GM11168 (cell line): ENCODE data around the gene FZR1.

Experiments
- in situ Hi-C: fragments of 300-500 bp; cut with MboI; formaldehyde crosslinking; loops from one replicate; pipeline ENCODE4 v1.12.0; 2022; ENCODE audit warnings: low sequenced_read_pairs; ENCODE audit not compliant: unreplicated experiment

The FZR1 gene

DNA sequence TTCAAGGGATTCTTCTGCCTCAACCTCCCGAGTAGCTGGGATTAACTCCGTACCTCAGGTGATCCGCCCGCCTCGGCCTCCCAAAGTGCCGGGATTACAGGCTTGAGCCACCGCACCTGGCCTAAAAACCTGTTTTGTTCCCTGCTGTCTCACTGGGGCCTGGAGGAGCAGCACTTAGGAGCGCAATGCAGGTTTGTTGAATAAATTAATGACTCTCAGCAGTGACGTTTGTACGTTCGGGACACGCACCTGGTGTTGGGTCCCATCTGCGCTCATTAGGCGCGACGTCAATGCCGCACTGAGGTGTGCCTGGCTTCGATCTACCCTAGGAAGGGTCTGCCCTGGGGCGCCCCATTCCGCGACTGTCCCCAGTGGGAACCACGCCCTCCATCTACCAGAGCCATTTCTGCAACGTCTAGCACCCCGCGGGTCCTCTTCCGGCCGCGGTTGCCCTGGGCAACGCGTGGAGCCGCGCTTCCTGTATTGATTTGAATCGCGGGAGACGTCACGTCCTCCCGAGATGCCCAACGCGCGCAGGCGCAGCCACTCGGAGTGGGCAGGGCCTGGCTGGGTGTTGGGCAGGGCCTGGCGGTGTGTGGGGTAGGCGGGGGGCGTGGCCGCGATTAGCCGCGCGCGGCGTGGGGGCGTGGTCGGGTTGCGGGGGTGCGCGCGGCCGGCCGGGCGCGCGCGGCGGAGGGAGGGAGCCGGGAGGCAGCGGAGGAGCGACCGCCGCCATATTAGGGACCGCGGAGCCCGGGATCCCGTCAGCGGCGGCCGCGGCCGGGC, at the start of gene FZR1:
Gene FZR1 (plus strand): TSS at position 714 of the 786 bp plus-strand sequence. CDS start 16,679 bp downstream, outside the sequence.
- in situ Hi-C loops, result no loop called here

GRCh38 chr19:3456925-3457527, 49.1 kb upstream of the FZR1 start:
- in situ Hi-C loops, result no loop called here

DNA sequence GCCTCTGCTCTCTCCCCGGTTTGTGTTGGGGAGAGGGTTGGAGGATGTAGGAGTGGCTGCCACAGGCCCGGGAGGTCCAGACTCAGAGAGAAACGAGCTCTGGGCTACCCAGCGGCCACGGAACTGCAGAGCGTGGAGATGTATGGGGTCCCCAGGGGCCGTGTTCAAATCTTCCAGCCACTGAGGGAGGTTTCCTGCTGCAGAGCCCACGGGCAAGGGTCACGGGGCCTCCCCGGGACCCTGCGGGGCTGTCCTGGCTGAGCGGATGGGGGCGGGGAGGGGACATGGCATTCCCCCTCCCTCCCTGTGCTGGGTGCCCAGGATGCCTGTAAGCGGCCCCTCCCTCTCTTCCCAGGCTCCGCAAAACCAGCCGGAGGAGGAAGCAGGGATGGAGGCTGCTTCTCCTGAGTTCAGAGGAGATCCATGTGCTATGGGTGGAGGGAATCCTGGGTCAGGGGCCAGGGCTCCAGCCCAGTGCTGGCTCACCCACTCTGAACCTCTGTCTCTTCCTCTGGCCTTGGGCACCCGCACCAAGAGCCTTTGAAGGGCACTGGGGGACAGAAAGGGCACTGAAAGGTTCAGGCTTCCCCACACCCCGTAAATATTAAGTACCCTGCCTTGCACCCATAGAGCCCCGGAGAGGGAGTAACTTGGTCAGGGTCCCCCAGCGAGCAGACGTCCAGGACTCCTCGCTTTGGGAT, 48.4 kb upstream of the FZR1 start:
- in situ Hi-C loops, result no loop called here

GRCh38 chr19:3458229-3459088, 47.7 kb upstream of the FZR1 start:
- in situ Hi-C loops, result no loop called here

- in situ Hi-C loops, result no loop called here
These were observed 46.8 kb upstream of the FZR1 start for GRCh38 chr19:3459089-3459881.

DNA sequence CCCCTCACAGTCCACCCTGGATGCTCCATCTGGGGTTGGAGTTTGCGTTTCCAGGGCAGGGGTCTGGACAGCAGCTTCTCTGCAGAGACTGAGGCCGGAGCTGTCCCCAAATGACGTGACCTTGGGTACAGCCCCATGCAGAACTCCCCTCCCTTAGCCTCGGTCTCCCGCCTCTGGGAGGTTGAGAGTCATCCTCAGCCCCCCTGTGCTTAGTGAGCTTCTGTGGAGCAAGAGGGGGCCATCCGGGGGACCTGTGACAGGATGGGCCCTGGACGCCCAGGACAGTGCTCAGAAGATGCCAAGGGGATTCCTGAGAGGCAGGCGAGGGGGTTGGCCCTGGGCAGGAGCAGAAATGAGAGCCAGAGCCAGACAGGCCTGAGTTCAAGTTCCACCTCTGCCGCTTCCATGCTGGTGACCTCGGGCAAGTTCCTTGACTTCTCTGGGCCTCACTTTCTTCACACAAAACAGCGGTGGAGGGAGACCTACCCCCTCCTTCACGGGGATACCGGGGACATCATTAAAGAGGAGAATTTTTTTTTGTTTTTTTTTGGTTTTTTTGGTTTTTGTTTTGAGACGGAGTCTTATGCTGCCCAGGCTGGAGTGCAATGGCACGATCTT, 46.0 kb upstream of the FZR1 start:
- in situ Hi-C loops, result no loop called here

DNA sequence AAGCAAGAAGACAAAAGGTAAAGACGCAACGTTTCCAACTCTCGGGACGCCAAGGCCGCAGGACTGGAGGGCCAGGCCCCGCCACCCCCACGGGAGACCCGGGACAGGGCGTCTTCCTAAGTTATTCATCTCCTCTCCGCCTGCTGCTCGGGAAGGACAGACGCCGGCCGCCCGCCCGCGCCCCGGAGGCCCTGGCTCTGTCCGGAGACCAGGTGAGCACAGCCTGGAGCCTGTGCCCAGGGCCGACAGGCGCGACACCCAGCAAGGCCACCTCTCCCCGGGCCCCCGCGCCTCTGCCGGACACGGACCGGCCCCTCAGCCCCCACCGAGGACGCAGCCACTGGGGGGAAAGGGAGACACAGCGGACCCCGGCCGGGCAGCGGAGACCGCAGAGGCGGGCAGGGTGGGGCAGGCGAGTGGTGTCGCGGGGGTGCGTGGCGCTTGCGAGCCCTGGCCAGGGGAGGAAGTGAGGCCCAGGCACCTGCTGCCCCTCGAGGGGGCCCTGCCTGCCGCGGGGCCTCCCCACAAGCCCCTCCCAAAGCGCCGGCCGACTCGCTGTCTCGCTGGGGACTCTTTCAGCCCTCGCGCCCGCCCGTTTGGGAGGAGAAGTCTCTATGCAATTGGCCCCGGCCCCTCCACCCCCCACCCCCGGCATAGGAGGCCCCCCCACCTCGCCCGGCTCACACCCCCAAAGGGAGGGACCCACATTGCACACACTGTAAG, 43.0 kb upstream of the FZR1 start:
- in situ Hi-C loops, result no loop called here

DNA sequence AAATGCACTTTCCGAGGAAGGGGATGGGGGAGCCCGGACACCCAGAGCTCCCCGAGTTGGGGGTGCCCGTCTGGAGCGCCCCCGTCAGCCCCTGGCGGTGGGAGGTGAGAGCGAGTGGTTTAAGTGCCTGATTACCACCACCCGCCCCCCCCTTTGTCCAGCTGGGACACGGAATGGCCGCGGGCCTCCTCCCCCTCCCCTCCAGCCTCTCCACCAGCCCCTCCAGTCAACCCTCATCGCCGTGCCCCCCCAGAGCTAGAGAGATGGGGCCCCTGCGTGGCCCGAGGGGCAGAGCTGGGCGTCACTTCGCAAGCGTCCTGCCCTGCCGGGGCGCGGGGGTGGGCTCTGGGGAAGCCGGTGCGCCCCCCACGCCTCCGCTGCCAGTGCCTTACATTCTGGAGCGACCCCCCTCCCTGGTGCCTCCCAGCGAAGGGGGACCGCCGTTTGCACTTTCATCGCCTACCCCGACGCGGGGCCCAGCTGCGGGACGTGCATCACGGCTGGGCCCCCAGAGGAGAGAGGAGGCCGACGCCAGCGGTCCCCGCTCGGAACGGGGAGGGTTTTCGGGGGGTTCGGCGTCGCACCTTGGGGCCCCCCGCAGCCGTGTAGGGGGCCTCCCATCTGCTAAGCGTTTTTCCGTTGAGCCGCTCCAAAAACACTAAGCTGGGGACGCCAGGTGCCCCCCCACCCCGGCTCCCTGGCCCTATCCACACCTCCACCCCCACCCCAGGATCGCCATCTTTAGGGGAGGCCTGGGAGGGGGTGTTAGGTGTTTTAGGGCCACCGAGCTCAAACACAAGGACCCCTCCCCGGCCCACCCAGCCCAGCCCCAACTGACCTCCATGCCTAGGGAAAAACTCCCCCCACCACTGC, 42.2 kb upstream of the FZR1 start:
- in situ Hi-C loops, result no loop called here

GRCh38 chr19:3464587-3465235, 41.4 kb upstream of the FZR1 start:
- in situ Hi-C loops, result no loop called here

DNA sequence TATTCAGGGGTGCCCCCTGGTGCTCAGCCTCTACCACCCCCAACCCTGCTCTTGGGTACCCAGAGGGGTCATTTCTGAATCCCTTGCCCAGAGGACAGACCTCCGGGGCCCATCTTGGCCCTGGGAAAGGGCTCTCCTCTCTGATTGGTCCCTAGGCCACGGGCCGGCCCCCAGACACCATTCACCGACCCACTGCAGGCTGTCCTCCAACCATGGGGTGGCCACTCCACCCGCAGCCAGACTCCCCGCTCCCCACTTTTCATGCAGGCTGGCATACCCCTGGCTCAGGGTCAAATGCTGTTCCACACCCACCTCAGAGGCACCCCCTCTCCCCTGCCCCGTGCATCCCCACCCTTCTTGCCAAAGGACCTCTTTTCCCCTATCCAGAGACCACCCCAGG, 40.6 kb upstream of the FZR1 start:
- in situ Hi-C loops, result no loop called here

DNA sequence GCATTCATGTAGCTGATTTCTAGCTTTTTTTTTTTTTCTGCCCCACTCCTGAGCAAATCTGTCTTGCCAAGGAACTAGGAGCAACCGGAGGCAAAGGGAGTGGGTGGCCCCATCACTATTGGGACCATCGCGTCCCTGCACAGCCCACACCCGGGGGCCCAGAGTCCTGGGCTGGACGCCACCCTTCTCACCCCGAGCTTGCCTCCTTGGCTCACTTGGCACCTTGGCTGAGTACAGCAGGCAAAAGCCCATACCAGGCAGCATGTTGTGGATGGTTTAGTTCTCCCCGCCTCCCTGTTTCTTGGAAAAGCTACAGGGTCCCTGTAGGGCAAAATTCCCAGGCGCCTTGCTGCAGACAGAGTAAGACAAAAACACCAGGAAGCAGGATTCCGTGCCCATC, 39.5 kb upstream of the FZR1 start:
- in situ Hi-C loops, result no loop called here

GRCh38 chr19:3467437-3468198, 38.5 kb upstream of the FZR1 start:
- in situ Hi-C loops, result no loop called here

DNA sequence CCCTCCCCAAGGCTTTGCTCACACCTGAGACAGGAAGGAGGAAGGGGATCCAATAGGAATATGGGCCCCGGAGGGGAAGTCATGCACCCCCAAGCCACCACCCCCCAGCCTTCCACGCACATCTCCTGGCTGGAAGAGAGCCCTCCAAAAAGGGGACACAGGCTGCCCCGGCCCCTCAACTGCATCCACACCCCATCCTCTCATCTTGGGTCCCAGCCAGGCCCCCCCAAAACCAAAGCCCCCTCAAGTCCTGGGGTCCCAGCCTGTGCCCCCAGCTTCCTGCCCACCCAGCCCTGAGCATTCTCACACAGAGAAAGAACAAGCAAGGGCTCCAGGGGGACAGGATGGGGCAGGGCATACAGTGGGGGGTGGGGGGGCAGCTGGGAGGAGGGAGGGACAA, 37.9 kb upstream of the FZR1 start:
- in situ Hi-C loops, result no loop called here

DNA sequence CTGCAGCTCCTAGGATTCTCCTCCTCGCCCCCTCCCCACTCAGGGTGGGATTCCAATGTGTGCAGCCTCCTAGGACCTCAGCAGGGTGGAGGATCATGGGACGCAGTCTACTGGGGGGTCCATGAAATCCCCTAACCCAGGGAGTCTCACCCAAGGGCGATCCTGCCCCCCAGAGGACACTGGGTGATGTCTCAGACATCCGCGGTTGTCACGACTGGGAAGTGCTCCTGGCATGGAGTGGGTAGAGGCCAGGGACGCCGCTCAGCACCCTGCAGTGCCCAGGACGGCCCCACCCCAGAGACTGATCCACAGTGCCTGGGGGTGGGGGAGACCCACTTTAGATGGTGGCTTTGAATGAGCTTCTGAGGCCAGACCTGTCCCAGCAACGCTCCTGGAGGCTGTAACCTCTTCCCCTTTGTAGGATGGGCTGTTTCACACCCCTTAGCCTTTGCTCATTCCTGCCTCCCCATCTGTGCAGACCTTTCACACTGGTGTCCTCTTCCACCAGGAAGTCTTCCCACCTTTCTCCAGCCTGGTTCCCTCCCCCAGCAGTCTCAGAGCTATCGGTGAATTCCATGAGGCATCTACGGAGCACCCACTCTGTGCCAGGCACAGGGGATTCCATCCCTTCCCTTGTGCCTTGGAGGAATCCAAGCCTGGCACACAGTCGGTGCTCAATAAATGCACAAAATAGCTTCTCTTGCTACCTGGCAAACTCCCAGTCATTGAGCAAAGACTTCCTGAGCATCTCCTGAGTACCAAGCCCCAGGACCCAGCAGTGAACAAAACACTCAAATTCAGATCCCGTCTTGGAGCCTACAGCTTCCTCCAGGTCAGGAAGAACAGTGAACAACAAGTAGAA, 36.2 kb upstream of the FZR1 start:
- in situ Hi-C loops, result no loop called here

- in situ Hi-C loops, result no loop called here
These were observed 35.5 kb upstream of the FZR1 start for GRCh38 chr19:3470500-3471128.
